IPS-15b (cell line): ENCODE measurements around the gene FBXL16.
A peak's percentile ranks its signal among the peaks of the same experiment; 100 is the strongest.

Experiments used
- H3K27me3 ChIP-seq: one replicate; pipeline ENCODE4 v1.6.1; 2013; ENCODE audit warnings: low read length; ENCODE audit not compliant: control insufficient read depth, insufficient read depth
- H3K36me3 ChIP-seq: one replicate; pipeline ENCODE4 v1.6.1; 2013; ENCODE audit warnings: low read length; ENCODE audit not compliant: control insufficient read depth, insufficient read depth
- H3K4me1 ChIP-seq: one replicate; pipeline ENCODE4 v1.6.1; 2013; ENCODE audit warnings: mild to moderate bottlenecking, low read length; ENCODE audit not compliant: control insufficient read depth, insufficient read depth
- H3K4me3 ChIP-seq: one replicate; pipeline ENCODE4 v1.5.1; 2013; ENCODE audit warnings: low read depth, low read length
- H3K9ac ChIP-seq: one replicate; pipeline ENCODE4 v1.6.1; 2013; ENCODE audit warnings: low read depth, mild to moderate bottlenecking, low read length
- H3K9me3 ChIP-seq: one replicate; pipeline ENCODE4 v1.6.1; 2013; ENCODE audit warnings: mild to moderate bottlenecking, low read length; ENCODE audit not compliant: control insufficient read depth, insufficient read depth

FBXL16 gene

GRCh38 chr16:679814-680624 is 25.6 kb downstream of the FBXL16 start, which contains the start of gene STUB1:
TSS of gene STUB1 (plus strand) at chr16:680410. CDS start at chr16:680526, 116 bp downstream.
- peak within 1 kb of the TSS; percentile 83 for H3K9ac ChIP-seq
- peak within 1 kb of the TSS; percentile 73 for H3K4me3 ChIP-seq
- peaks cover 23% of the 10 kb centered on the region for H3K36me3 ChIP-seq
- no peaks in the 10 kb centered on the region for H3K9me3 ChIP-seq
- no peaks in the 10 kb centered on the region for H3K27me3 ChIP-seq
- H3K4me1 ChIP-seq, result peaks cover 3% of the 10 kb centered on the region

GRCh38 chr16:678858-679813 is 26.5 kb downstream of the FBXL16 start:
- H3K9me3 ChIP-seq, result no peaks in the 10 kb centered on the region
- no peak overlapping the region for H3K9ac ChIP-seq
- peak overlapping the region; percentile 73 for H3K4me3 ChIP-seq
- H3K4me1 ChIP-seq, result peaks cover 3% of the 10 kb centered on the region
- no peaks in the 10 kb centered on the region for H3K27me3 ChIP-seq
- peaks cover 26% of the 10 kb centered on the region for H3K36me3 ChIP-seq

GRCh38 chr16:678209-678857 is 27.3 kb downstream of the FBXL16 start:
- Histone ChIP-seq H3K9ac (no peak overlapping the region), H3K36me3 (peaks cover 31% of the 10 kb centered on the region), H3K4me3 (no peak overlapping the region), H3K4me1 (peaks cover 3% of the 10 kb centered on the region), H3K27me3 (no peaks in the 10 kb centered on the region), H3K9me3 (no peaks in the 10 kb centered on the region)

- Histone ChIP-seq H3K27me3 (no peaks in the 10 kb centered on the region), H3K9me3 (no peaks in the 10 kb centered on the region), H3K36me3 (peaks cover 31% of the 10 kb centered on the region), H3K4me1 (no peaks in the 10 kb centered on the region), H3K4me3 (peak overlapping the region; percentile 24), H3K9ac (no peak overlapping the region)
Observed at GRCh38 chr16:677316-678190, 28.0 kb downstream of the FBXL16 start.

GRCh38 chr16:676913-677312 is 28.7 kb downstream of the FBXL16 start:
- H3K36me3 ChIP-seq, result peaks cover 31% of the 10 kb centered on the region
- peak overlapping the region; percentile 24 for H3K4me3 ChIP-seq
- no peaks in the 10 kb centered on the region for H3K4me1 ChIP-seq
- no peak overlapping the region for H3K9ac ChIP-seq
- H3K9me3 ChIP-seq, result no peaks in the 10 kb centered on the region
- no peaks in the 10 kb centered on the region for H3K27me3 ChIP-seq

GRCh38 chr16:676565-676902 is 29.1 kb downstream of the FBXL16 start:
- H3K4me3 ChIP-seq, result peak overlapping the region; percentile 24
- H3K9ac ChIP-seq, result no peak overlapping the region
- H3K36me3 ChIP-seq, result peaks cover 30% of the 10 kb centered on the region
- no peaks in the 10 kb centered on the region for H3K4me1 ChIP-seq
- H3K9me3 ChIP-seq, result no peaks in the 10 kb centered on the region
- no peaks in the 10 kb centered on the region for H3K27me3 ChIP-seq

- H3K4me1 ChIP-seq, result no peaks in the 10 kb centered on the region
- no peak overlapping the region for H3K9ac ChIP-seq
- H3K36me3 ChIP-seq, result peaks cover 33% of the 10 kb centered on the region
- H3K9me3 ChIP-seq, result no peaks in the 10 kb centered on the region
- no peaks in the 10 kb centered on the region for H3K27me3 ChIP-seq
- peak overlapping the region; percentile 65 for H3K4me3 ChIP-seq
Observed at GRCh38 chr16:675884-676564, 29.6 kb downstream of the FBXL16 start.

GRCh38 chr16:674968-675883 is 30.4 kb downstream of the FBXL16 start, which contains the start of gene RHBDL1:
TSS of gene RHBDL1 (plus strand) at chr16:675671. CDS start at chr16:675791, 120 bp downstream.
- Histone ChIP-seq H3K9me3 (no peaks in the 10 kb centered on the region), H3K4me1 (no peaks in the 10 kb centered on the region), H3K36me3 (peaks cover 41% of the 10 kb centered on the region), H3K4me3 (peak within 1 kb of the TSS; percentile 65), H3K9ac (peak within 1 kb of the TSS; percentile 47), H3K27me3 (no peaks in the 10 kb centered on the region)

- Histone ChIP-seq H3K4me3 (peak overlapping the region; percentile 65), H3K27me3 (no peaks in the 10 kb centered on the region), H3K9me3 (no peaks in the 10 kb centered on the region), H3K36me3 (peaks cover 49% of the 10 kb centered on the region), H3K9ac (no peak overlapping the region), H3K4me1 (no peaks in the 10 kb centered on the region)
Observed at GRCh38 chr16:674214-674881, 31.3 kb downstream of the FBXL16 start.
